ENCODE data around the gene GRAMD1A. TPM values are rescaled to one million over a fixed set of nuclear protein-coding genes. Genes with fewer than 3 reads are reported as not detected.
A peak's percentile ranks its signal among the peaks of the same experiment; 100 is the strongest.
"Not testable (repeated sequence)": the region's sequence is repeated elsewhere in the genome, so short reads cannot be mapped to it uniquely, and the experiment has no call there.

GRAMD1A gene
- total RNA-seq, 1 donor from 2014 or later, result 88.0 TPM

DNA sequence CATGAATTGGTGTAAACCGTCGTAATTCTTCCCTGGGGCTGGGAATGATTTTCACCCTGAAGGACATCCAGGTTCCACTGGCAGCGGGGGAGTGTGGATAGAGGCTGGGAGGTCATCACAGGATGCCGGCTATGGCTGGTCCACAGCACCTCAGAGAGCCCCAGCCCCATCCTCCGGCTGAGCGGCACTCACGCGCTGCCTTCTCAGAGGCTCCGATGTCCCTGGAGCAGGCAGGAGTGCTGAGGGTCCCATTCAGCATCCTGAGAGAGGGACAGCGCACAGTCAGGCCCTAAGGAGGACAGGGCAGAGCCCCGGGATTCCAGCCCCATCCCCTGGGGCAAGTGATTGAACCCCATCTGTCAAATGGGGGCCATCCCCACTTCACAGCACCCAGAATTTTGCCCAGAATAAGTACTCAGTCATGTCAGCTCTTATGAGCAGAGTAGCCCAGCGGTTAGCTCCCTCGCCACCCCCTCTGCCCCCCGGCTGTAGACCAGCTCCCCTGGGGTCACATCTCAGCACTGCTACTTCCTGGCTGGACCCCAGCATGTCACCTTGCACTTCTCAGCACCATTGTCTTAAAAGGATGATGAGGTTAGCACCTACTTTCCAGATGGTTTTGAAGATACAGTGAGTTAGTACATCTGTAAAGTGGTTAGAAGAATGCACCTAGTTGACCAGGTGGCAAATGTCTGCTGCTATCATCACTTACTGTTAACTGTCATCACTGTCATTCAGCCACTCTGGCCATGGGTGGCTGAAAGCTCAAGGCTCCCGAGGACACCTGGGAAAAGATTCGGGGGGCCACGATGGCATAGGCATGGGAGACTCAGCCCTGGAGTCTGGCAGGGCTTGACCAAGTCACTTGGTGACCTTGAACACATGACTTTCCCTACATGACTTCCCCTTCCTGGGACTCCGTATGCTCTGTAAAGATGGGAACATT lies 11.9 kb downstream of the GRAMD1A start:
- TF ChIP-seq, protein P1, sequence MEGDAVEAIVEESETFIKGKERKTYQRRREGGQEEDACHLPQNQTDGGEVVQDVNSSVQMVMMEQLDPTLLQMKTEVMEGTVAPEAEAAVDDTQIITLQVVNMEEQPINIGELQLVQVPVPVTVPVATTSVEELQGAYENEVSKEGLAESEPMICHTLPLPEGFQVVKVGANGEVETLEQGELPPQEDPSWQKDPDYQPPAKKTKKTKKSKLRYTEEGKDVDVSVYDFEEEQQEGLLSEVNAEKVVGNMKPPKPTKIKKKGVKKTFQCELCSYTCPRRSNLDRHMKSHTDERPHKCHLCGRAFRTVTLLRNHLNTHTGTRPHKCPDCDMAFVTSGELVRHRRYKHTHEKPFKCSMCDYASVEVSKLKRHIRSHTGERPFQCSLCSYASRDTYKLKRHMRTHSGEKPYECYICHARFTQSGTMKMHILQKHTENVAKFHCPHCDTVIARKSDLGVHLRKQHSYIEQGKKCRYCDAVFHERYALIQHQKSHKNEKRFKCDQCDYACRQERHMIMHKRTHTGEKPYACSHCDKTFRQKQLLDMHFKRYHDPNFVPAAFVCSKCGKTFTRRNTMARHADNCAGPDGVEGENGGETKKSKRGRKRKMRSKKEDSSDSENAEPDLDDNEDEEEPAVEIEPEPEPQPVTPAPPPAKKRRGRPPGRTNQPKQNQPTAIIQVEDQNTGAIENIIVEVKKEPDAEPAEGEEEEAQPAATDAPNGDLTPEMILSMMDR (IDR thresholded peaks at IDR 0.05; ENCODE audit: insufficient read depth, low read length, poor library complexity, severe bottlenecking), result no peak
- Histone ChIP-seq H3K27me3 (ENCODE audit: control insufficient read depth, insufficient read depth, low read length) (no peaks in the 10 kb centered on the region), H3K4me3 (ENCODE audit: low read depth, low read length) (no peak overlapping the region), H3K36me3 (ENCODE audit: control insufficient read depth, insufficient read depth, low read length) (peaks cover 1% of the 10 kb centered on the region)
- no peak for DNase-seq (ENCODE audit: low read depth)

DNA sequence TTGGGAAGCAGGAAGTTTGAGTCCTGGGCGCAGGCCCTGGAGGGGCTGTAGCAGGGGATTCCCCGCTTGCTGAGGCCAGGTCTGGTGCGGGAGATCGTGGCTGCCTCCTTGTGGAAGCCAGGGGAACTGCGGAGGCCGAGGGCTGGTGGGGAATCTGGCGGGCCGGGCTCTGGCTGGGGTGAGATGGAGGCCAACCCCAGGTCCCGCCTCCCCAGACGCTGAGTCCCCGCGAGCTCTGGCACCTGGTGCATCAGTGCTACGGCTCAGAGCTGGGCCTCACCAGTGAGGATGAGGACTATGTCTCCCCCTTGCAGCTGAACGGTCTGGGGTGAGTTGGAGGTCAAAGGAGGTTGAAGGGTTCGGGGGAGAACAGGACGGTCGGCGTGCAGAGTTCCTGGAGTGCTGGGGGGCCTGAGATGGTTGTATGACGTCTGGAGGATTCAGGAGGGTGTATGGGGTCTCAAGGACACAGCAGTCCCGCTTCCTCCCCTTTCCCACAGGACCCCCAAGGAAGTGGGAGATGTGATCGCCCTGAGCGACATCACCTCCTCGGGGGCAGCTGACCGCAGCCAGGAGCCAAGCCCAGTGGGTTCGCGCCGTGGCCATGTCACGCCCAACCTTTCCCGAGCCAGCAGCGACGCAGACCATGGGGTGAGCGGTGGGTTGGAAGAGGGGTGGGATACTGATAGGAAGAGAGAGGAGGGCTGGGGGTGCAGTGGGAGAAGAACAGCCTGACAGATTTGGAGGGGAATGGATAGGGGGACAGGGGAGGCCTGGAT lies 13.1 kb downstream of the GRAMD1A start:
- peaks cover 1% of the 10 kb centered on the region for H3K36me3 ChIP-seq (ENCODE audit: control insufficient read depth, insufficient read depth, low read length)
- H3K27me3 ChIP-seq (ENCODE audit: control insufficient read depth, insufficient read depth, low read length), result no peaks in the 10 kb centered on the region
- TF ChIP-seq, protein P1 (IDR thresholded peaks at IDR 0.05; ENCODE audit: insufficient read depth, low read length, poor library complexity, severe bottlenecking), result peak; percentile 94
- H3K4me3 ChIP-seq (ENCODE audit: low read depth, low read length), result no peak overlapping the region
- DNase-seq (ENCODE audit: low read depth), result no peak

DNA sequence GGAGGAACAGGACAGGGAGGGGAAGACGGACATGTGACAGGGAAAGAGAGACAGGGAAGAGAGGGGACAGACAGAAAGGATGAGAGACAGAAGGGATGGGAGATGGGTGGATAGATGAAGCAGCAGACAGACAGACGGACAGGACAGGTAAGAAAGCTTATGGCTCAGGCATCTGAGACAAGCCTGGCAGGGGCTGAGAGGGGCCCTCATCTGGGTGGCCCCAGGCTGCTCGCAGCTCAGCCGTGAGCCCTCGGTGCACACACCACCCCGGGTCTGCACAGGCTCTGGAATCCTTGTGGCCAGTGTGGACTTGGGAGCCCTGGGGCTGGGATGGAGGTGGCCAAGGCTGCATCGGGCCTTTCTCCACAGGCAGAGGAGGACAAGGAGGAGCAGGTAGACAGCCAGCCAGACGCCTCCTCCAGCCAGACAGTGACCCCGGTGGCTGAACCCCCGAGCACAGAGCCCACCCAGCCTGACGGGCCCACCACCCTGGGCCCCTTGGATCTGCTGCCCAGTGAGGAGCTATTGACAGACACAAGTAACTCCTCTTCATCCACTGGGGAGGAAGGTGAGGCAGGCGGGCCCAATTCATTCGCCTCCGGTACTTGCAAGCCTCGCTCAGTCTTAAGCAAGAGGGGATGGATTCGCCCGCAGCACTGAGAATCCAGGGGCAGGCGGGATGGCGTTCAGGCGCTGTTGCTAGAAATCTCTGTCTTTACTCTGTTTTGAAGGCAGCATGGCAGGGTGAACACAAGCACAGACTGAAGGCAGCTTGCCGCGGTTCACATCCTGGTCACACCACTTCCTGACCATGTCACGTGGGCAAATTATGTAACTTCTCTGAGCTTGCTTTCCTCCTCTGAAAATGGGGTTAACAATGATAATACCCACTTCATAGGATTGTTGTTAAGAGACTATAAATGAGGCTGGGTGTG lies 14.0 kb downstream of the GRAMD1A start:
- Histone ChIP-seq H3K4me3 (ENCODE audit: low read depth, low read length) (no peak overlapping the region), H3K36me3 (ENCODE audit: control insufficient read depth, insufficient read depth, low read length) (peaks cover 3% of the 10 kb centered on the region), H3K27me3 (ENCODE audit: control insufficient read depth, insufficient read depth, low read length) (no peaks in the 10 kb centered on the region)
- no peak for DNase-seq (ENCODE audit: low read depth)
- TF ChIP-seq, protein P1 (IDR thresholded peaks at IDR 0.05; ENCODE audit: insufficient read depth, low read length, poor library complexity, severe bottlenecking), result no peak

DNA sequence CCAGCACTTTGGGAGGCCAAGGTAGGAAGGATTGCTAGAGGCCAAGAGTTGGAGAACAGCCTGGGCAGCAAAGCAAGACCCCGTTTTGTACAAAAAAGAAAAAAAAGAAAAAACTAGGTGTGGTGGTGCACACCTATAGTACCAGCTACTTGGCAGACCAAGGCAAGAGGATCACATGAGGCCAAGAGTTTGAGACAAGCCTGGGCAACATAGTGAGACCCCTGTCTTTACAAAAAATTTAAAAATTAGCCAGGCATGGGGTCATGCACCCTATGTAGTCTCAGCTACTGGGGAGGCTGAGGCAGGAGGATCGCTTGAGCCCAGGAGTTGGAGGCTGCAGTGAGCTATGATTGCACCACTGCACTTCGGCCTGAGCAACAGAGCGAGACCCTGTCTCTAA lies 14.7 kb downstream of the GRAMD1A start:
- H3K4me3 ChIP-seq (ENCODE audit: low read depth, low read length); DNase-seq (ENCODE audit: low read depth); H3K36me3 ChIP-seq (ENCODE audit: control insufficient read depth, insufficient read depth, low read length); H3K27me3 ChIP-seq (ENCODE audit: control insufficient read depth, insufficient read depth, low read length): not testable (repeated sequence)

GRCh38 chr19:35015270-35015953 lies 15.3 kb downstream of the GRAMD1A start:
- TF ChIP-seq, protein P1 (IDR thresholded peaks at IDR 0.05; ENCODE audit: insufficient read depth, low read length, poor library complexity, severe bottlenecking), result no peak
- no peak for DNase-seq (ENCODE audit: low read depth)
- H3K36me3 ChIP-seq (ENCODE audit: control insufficient read depth, insufficient read depth, low read length), result peaks cover 4% of the 10 kb centered on the region
- no peak overlapping the region for H3K4me3 ChIP-seq (ENCODE audit: low read depth, low read length)
- H3K27me3 ChIP-seq (ENCODE audit: control insufficient read depth, insufficient read depth, low read length), result no peaks in the 10 kb centered on the region

Data from kidney epithelial cell (primary cell).